Activated T-cell treated with anti-CD3 and anti-CD28 coated beads, Interleukin-2, amount 50 U/mL, for 4 hours (primary cell): ENCODE data around the gene CMTM7. TPM values are rescaled to one million over a fixed set of nuclear protein-coding genes. Genes with fewer than 3 reads are reported as not detected.
"Not testable (repeated sequence)": the region's sequence is repeated elsewhere in the genome, so short reads cannot be mapped to it uniquely, and the experiment has no call there.

Source experiments
- ATAC-seq, 2 donors: fragments of 200-7000 bp; cut with Tn5 transposase; one replicate each; pipeline ENCODE4 v1.10.0; 2021
- DNase-seq: peaks from one replicate; pipeline ENCODE4 v3.0.0-alpha.2; 2020
- H3K27me3 Mint-ChIP-seq: one replicate; pipeline ENCODE4 v1.8.0; 2021; ENCODE audit warnings: low read depth, mixed read lengths
- H3K36me3 Mint-ChIP-seq: one replicate; pipeline ENCODE4 v1.8.0; 2022; ENCODE audit warnings: mixed read lengths; ENCODE audit not compliant: insufficient read depth
- H3K4me1 Mint-ChIP-seq: one replicate; pipeline ENCODE4 v1.8.0; 2021; ENCODE audit warnings: low read depth, mixed read lengths
- H3K4me3 Mint-ChIP-seq: one replicate; pipeline ENCODE4 v1.8.0; 2021; ENCODE audit warnings: mild to moderate bottlenecking, moderate library complexity, mixed read lengths
- H3K9me3 Mint-ChIP-seq: one replicate; pipeline ENCODE4 v1.8.0; 2021; ENCODE audit warnings: mixed read lengths
- total RNA-seq, 3 donors: library from RNA; stranded (reverse); gene quantifications; one replicate each; pipeline ENCODE4 v1.2.1, GENCODE V29; 2021

The CMTM7 gene
- total RNA-seq, 3 donors from 2014 or later: 19.1 to 23.2 (median 21.3) TPM

DNA sequence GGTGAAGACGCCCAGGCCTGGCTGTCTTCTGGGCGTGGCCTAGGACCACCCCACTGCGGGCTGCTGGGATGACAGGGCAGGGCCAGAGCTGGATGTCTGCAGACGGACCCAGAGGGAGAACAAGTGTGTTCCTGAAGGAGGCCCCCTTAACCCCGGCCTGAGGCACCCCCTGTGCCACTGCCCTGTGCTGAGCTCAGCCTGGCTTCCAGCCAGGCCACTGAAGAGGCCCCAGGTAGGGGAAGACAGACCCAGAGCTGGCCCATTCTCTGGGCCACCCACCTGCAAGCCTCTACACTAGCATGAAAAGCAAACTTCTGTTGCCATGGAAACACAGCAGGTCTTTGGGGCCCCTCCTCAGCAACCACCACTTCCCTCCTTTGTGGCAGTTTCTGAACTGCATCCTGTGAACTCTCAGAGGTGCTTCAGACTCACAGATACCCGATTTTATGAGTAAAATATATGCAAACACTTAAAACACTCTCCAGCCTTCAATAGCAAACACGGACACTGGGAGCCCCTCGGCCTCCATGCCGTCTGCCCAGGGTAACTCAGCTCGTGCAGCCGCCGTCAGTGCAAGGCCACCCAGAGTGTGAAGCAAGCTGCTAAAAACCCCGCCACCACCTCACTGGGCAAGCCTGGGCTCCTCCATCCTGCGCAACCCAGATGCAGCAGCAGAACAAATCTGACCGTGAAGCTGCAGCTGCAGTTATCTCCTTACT is 68.5 kb downstream of the CMTM7 start:
- Mint-ChIP-seq H3K9me3 (no peaks in the 10 kb centered on the region), H3K4me3 (peak overlapping the region; percentile 70), H3K36me3 (peaks cover 6% of the 10 kb centered on the region), H3K4me1 (peaks cover 39% of the 10 kb centered on the region), H3K27me3 (no peaks in the 10 kb centered on the region)
- peak; percentile 43 for DNase-seq
- peak; percentile 81 to 88 for ATAC-seq

- H3K36me3 Mint-ChIP-seq, H3K9me3 Mint-ChIP-seq, ATAC-seq, H3K27me3 Mint-ChIP-seq, DNase-seq: not testable (repeated sequence)
- Mint-ChIP-seq H3K4me1 (peaks cover 37% of the 10 kb centered on the region), H3K4me3 (peak overlapping the region; percentile 70)
Measured at GRCh38 chr3:32460817-32461496, 69.3 kb downstream of the CMTM7 start.

DNA sequence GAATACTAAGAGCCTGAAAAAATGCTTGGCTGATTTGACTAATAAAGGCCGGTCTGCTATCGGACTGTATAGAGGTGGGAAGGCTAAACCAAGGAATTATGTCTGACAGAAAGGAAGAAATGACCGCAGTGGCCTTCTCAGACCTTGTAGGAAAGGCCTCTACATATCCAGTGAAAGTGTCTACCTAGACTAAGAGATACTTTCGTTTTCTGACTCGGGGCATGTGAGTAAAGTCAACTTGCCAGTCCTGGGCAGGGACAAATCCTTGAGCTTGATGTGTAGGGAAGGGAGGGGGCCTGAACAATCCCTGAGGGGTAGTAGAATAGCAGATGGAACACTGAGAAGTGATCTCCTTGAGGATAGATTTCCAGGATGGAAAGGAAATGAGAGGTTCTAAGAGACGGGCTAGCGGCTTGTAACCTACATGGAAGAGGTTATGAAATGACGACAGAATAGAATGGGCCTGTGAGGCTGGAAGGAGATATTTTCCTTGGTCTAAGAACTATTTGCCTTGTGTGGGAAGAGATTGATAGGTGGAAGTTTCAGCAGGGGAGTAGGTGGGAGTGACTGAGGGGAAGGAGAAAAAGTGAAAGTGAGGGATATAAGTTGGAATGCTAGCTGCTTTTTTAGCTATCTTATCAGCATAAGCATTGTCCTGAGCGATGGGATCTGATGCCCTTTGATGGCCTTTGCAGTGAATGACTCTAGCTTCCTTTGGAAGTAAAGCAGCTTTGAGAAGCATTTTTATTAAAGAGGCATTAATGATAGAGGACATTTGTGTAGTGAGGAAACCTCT is 70.7 kb downstream of the CMTM7 start:
- peaks cover 33% of the 10 kb centered on the region for H3K4me1 Mint-ChIP-seq
- not testable (repeated sequence) for DNase-seq, ATAC-seq, H3K4me3 Mint-ChIP-seq, H3K36me3 Mint-ChIP-seq, H3K27me3 Mint-ChIP-seq, H3K9me3 Mint-ChIP-seq

DNA sequence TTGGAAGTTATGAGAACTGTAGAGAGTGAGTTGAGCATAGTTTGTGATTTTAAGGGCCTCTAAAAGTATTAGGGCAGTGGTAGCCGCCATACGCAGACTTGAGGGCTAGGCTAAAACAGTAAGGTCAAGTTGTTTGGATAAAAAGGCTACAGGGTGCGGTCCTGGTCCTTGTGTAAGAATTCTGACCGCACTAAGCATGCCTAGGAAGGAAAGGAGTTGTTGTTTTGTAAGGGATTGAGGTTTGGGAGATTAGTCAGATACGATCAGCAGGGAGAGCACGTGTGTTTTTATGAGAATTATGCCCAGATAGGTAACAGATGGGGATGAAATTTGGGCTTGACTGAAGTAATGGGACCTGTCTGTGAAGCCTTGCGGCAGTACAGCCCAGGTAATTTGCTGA is 71.8 kb downstream of the CMTM7 start:
- ATAC-seq, H3K9me3 Mint-ChIP-seq, H3K36me3 Mint-ChIP-seq, H3K4me3 Mint-ChIP-seq, H3K27me3 Mint-ChIP-seq, DNase-seq: not testable (repeated sequence)
- H3K4me1 Mint-ChIP-seq: peaks cover 28% of the 10 kb centered on the region

DNA sequence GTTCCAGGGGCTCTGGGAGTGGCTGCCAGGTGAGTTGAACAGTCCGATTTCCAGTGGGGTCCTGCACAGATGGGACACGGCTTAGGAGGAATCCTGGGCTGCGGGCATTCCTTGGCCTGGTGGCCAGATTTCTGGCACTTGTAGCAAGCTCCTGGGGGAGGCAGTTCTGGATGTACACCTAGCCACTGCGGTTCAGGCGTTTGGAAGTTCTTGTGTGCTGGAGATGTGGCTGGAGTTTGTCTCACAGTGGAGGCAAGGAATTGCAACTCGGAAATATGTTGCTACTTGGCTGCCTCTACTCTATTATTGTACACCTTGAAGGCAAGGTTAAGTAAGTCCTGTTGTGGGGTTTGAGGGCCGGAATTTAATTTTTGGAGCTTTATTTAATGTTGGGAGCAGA is 73.1 kb downstream of the CMTM7 start:
- not testable (repeated sequence) for H3K36me3 Mint-ChIP-seq, H3K27me3 Mint-ChIP-seq, ATAC-seq, H3K9me3 Mint-ChIP-seq, DNase-seq, H3K4me3 Mint-ChIP-seq
- H3K4me1 Mint-ChIP-seq: peaks cover 36% of the 10 kb centered on the region

DNA sequence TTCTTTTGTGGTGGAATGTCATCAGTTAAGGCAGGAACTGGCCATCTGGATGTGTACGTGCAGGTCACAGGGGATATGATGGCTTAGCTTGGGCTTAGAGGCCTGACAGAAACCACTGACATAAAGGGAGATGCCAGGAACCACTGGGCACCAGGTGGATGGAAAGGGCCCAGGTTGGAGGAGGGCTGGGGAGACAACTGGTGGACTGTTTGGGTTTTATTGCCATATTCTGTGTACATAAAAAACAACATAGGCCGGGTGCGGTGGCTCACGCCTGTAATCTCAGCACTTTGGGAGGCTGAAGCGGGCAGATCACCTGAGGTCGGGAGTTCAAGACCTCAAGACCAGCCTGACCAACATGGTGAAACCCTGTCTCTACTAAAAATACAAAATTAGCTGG is 75.2 kb downstream of the CMTM7 start:
- not testable (repeated sequence) for H3K4me3 Mint-ChIP-seq, ATAC-seq, H3K9me3 Mint-ChIP-seq, DNase-seq, H3K27me3 Mint-ChIP-seq
- H3K36me3 Mint-ChIP-seq: peaks cover 12% of the 10 kb centered on the region
- H3K4me1 Mint-ChIP-seq: peaks cover 55% of the 10 kb centered on the region

DNA sequence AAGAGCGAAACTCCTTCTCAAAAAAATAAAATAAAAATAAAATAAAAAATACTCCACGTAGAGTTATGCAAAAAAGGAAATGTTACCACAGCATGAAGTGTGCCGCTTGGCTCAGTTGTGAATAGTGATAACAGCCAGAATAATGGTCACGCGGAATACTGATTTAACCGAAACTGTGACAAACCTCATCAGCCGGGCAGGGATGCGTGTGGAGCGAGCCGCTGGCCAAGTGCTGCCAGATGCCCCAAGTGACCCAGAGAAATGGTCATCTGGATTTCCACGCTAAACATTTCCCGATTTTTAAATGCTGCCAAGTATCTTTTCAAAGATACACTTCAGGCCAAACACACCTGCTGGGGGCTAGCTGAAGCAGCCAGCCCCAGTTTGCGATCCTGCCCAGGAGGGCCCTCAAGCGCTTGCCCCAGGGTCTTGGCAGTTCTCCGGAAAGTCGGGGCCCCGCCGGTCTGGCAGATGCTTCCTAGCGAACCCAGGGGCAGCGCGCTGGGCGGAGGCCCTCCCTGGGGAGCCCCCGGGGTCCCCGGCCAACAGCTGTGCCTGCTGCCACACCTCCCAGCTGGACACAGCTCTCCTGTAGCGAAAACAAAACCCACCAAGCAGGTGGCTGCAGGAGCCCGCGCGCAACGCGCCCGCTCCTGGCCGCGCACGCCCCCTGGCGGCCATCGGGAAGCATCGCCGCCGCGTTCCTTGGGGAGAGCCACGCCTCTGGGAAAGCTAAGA is 75.8 kb downstream of the CMTM7 start:
- Mint-ChIP-seq H3K27me3 (no peaks in the 10 kb centered on the region), H3K4me1 (peaks cover 56% of the 10 kb centered on the region), H3K4me3 (no peak overlapping the region), H3K36me3 (peaks cover 12% of the 10 kb centered on the region), H3K9me3 (no peaks in the 10 kb centered on the region)
- ATAC-seq (peak; percentile 85 to 88), DNase-seq (peak; percentile 77)

GRCh38 chr3:32469151-32469874 is 77.7 kb downstream of the CMTM7 start:
- ATAC-seq (no peak), DNase-seq (no peak)
- Mint-ChIP-seq H3K27me3 (no peaks in the 10 kb centered on the region), H3K4me1 (peaks cover 58% of the 10 kb centered on the region), H3K36me3 (peaks cover 12% of the 10 kb centered on the region), H3K9me3 (no peaks in the 10 kb centered on the region), H3K4me3 (no peak overlapping the region)

DNA sequence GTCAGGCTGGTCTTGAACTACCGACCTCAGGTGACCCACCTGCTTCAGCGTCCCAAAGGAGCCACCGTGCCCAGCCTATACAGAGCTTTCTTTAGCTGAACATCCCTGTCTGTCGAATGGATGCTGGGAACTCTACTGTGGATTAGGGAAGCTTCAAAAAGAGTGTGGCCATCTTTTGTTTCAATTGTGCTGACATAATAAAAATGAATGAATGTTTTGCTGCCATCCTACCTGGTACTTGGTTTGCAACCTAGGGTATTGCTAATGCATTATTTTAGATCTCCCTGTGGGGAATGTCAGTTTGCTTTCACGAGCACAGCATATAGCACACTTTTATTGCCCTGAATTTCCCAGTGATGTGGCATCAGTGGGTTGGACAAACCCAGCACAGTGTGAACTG is 78.7 kb downstream of the CMTM7 start:
- Mint-ChIP-seq H3K4me3 (no peak overlapping the region), H3K9me3 (no peaks in the 10 kb centered on the region), H3K4me1 (peaks cover 55% of the 10 kb centered on the region), H3K36me3 (peaks cover 8% of the 10 kb centered on the region), H3K27me3 (no peaks in the 10 kb centered on the region)
- no peak for ATAC-seq
- no peak for DNase-seq

- H3K4me3 Mint-ChIP-seq: no peak overlapping the region
Measured at GRCh38 chr3:32471246-32471645, 79.6 kb downstream of the CMTM7 start.

GRCh38 chr3:32472151-32472550 is 80.5 kb downstream of the CMTM7 start:
- Mint-ChIP-seq H3K4me1 (peaks cover 41% of the 10 kb centered on the region), H3K36me3 (peaks cover 15% of the 10 kb centered on the region)
- not testable (repeated sequence) for H3K9me3 Mint-ChIP-seq, DNase-seq, ATAC-seq, H3K4me3 Mint-ChIP-seq, H3K27me3 Mint-ChIP-seq

More at GRCh38 chr3:32471246-32471645, 79.6 kb downstream of the CMTM7 start:
- Mint-ChIP-seq H3K4me1 (peaks cover 46% of the 10 kb centered on the region), H3K36me3 (peaks cover 9% of the 10 kb centered on the region), H3K9me3 (no peaks in the 10 kb centered on the region), H3K27me3 (no peaks in the 10 kb centered on the region)
- no peak for DNase-seq
- no peak for ATAC-seq

GRCh38 chr3:32474201-32474600 is 82.5 kb downstream of the CMTM7 start:
- H3K36me3 Mint-ChIP-seq: peaks cover 27% of the 10 kb centered on the region
- H3K4me1 Mint-ChIP-seq: peaks cover 36% of the 10 kb centered on the region
- no peaks in the 10 kb centered on the region for H3K9me3 Mint-ChIP-seq
- no peak for ATAC-seq
- no peak overlapping the region for H3K4me3 Mint-ChIP-seq
- no peaks in the 10 kb centered on the region for H3K27me3 Mint-ChIP-seq
- no peak for DNase-seq

DNA sequence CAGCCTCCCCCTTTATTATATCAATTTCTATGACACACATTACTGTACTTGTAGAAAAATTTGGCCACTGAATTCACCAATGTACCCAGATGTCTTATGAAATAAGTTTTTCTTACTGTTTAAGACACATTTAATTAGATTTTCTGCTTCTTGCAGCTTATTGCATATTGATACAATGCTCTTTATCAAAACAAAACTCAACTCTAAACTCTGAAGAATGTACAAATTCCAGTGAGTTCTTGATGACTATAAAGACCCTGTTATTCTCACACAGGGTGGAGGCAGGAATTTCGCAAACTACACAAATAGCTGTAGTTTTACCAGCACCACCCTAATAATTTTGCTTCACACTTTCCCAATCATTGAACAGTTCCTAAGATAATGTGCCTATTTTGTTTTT is 89.0 kb downstream of the CMTM7 start:
- DNase-seq (no peak), ATAC-seq (no peak)
- H3K4me3 Mint-ChIP-seq: no peak overlapping the region
- no peaks in the 10 kb centered on the region for H3K27me3 Mint-ChIP-seq
- peaks cover 52% of the 10 kb centered on the region for H3K36me3 Mint-ChIP-seq
- H3K4me1 Mint-ChIP-seq: peaks cover 28% of the 10 kb centered on the region
- no peaks in the 10 kb centered on the region for H3K9me3 Mint-ChIP-seq
